GM12864 (cell line): Measurements from ENCODE around the gene PAQR5.

Experiments
- DNase-seq: peaks from one replicate; pipeline ENCODE4 v3.0.0-alpha.2; 2011; ENCODE audit warnings: low read depth
- H3K4me3 ChIP-seq: 2 replicates; pipeline ENCODE4 v1.5.1; 2011; ENCODE audit warnings: mild to moderate bottlenecking, low read depth, low read length, control low read depth
- CTCF ChIP-seq: IDR thresholded peaks from 2 replicates; pipeline ENCODE4 v1.5.1; 2011; ENCODE audit warnings: low read depth, mild to moderate bottlenecking, moderate library complexity, low read length, control low read depth, inconsistent platforms; ENCODE audit errors: missing control alignments

Gene PAQR5

GRCh38 chr15:69298697-69299441 is at the start of gene PAQR5:
TSS of gene PAQR5 (plus strand) at chr15:69298912. CDS start at chr15:69360081, 61,169 bp downstream.
- no peak for DNase-seq
- TF ChIP-seq CTCF, result no peak
- H3K4me3 ChIP-seq, result no peak within 1 kb of the TSS

- H3K4me3 ChIP-seq, result no peak overlapping the region
- TF ChIP-seq CTCF, result no peak
- DNase-seq, result no peak
These were observed 45.6 kb upstream of the PAQR5 start for GRCh38 chr15:69253156-69253555.

GRCh38 chr15:69265347-69265955 is 33.3 kb upstream of the PAQR5 start:
- peak; percentile 34 for TF ChIP-seq CTCF
- no peak for DNase-seq
- no peak overlapping the region for H3K4me3 ChIP-seq

- DNase-seq, result no peak
- no peak for TF ChIP-seq CTCF
- H3K4me3 ChIP-seq, result no peak overlapping the region
These were observed 27.5 kb upstream of the PAQR5 start for GRCh38 chr15:69271217-69271616.

- no peak for TF ChIP-seq CTCF
These were observed 26.6 kb upstream of the PAQR5 start for GRCh38 chr15:69272139-69272538.

GRCh38 chr15:69272891-69273290 is 25.8 kb upstream of the PAQR5 start:
- no peak for TF ChIP-seq CTCF

More at GRCh38 chr15:69272139-69272538, 26.6 kb upstream of the PAQR5 start:
- DNase-seq, result no peak
- no peak overlapping the region for H3K4me3 ChIP-seq

More at GRCh38 chr15:69272891-69273290, 25.8 kb upstream of the PAQR5 start:
- H3K4me3 ChIP-seq, result no peak overlapping the region
- DNase-seq, result no peak
